GM23338 (cell line): ENCODE data around the gene TRIM22. TPM values are rescaled to one million over a fixed set of nuclear protein-coding genes. Genes with fewer than 3 reads are reported as not detected.

Experiments used
- ATAC-seq: fragments of 200-7000 bp; cut with Tn5 transposase; 3 replicates; pipeline ENCODE4 v1.9.1; 2020
- DNase-seq: peaks from one replicate; pipeline ENCODE4 v3.0.0-alpha.2; 2015; ENCODE audit warnings: low spot score
- H2AFZ ChIP-seq: fragments of 200-600 bp; sonication (generic); 2 replicates; pipeline ENCODE4 v1.8.0; 2016; ENCODE audit warnings: antibody characterized with exemption, mild to moderate bottlenecking, moderate library complexity
- H3F3A ChIP-seq: fragments of 200-600 bp; sonication (generic); replicated peaks from 2 replicates; pipeline ENCODE4 v1.8.0; 2017; ENCODE audit warnings: antibody characterized with exemption, mixed run types, low read depth
- H3K27ac ChIP-seq: fragments of 200-600 bp; sonication (generic); 2 replicates; pipeline ENCODE4 v1.6.1; 2016; ENCODE audit warnings: low read depth
- H3K27me3 ChIP-seq: fragments of 200-600 bp; sonication (generic); 2 replicates; pipeline ENCODE4 v1.8.0; 2016; ENCODE audit warnings: mild to moderate bottlenecking, mixed run types, moderate library complexity; ENCODE audit not compliant: insufficient read depth
- H3K36me3 ChIP-seq: fragments of 200-600 bp; sonication (generic); 2 replicates; pipeline ENCODE4 v1.8.0; 2016; ENCODE audit warnings: mild to moderate bottlenecking; ENCODE audit not compliant: insufficient read depth
- H3K4me1 ChIP-seq: fragments of 200-600 bp; sonication (generic); 2 replicates; pipeline ENCODE4 v1.8.0; 2016; ENCODE audit warnings: mild to moderate bottlenecking, moderate library complexity; ENCODE audit not compliant: insufficient read depth
- H3K4me2 ChIP-seq: fragments of 200-600 bp; sonication (generic); 2 replicates; pipeline ENCODE4 v1.7.1; 2017; ENCODE audit warnings: mixed run types
- H3K4me3 ChIP-seq: fragments of 200-600 bp; sonication (generic); 2 replicates; pipeline ENCODE4 v1.6.1; 2016; ENCODE audit warnings: mixed run types
- H3K79me2 ChIP-seq: fragments of 200-600 bp; sonication (generic); replicated peaks from 2 replicates; pipeline ENCODE4 v1.8.0; 2017; ENCODE audit warnings: mild to moderate bottlenecking; ENCODE audit not compliant: insufficient read depth
- H3K9me2 ChIP-seq: fragments of 200-600 bp; sonication (generic); 2 replicates; pipeline ENCODE4 v1.8.0; 2017; ENCODE audit not compliant: insufficient read depth
- H4K20me1 ChIP-seq: fragments of 200-600 bp; sonication (generic); replicated peaks from 2 replicates; pipeline ENCODE4 v1.8.0; 2017; ENCODE audit warnings: mild to moderate bottlenecking; ENCODE audit not compliant: insufficient read depth
- H3K27ac Mint-ChIP-seq: 2 replicates; pipeline ENCODE4 v1.8.0; 2020; ENCODE audit warnings: inconsistent platforms, mild to moderate bottlenecking, moderate library complexity, mixed read lengths
- H3K27me3 Mint-ChIP-seq: 3 replicates; pipeline ENCODE4 v1.8.0; 2022; ENCODE audit warnings: low read depth, mild to moderate bottlenecking, moderate library complexity, mixed read lengths, inconsistent platforms; ENCODE audit not compliant: insufficient read depth, poor library complexity
- H3K36me3 Mint-ChIP-seq: 3 replicates; pipeline ENCODE4 v1.8.0; 2021; ENCODE audit warnings: low read depth, mild to moderate bottlenecking, inconsistent platforms, moderate library complexity, mixed read lengths
- H3K4me1 Mint-ChIP-seq: 3 replicates; pipeline ENCODE4 v1.8.0; 2020; ENCODE audit warnings: mild to moderate bottlenecking, inconsistent platforms, mixed read lengths
- H3K4me3 Mint-ChIP-seq: 3 replicates; pipeline ENCODE4 v1.8.0; 2021; ENCODE audit warnings: moderate library complexity, mild to moderate bottlenecking, inconsistent platforms, mixed read lengths
- H3K9me3 Mint-ChIP-seq: 3 replicates; pipeline ENCODE4 v1.8.0; 2020; ENCODE audit warnings: moderate library complexity, mild to moderate bottlenecking, inconsistent platforms, mixed read lengths
- CREB1 ChIP-seq: fragments of 250-450 bp; sonication (Bioruptor Pico); IDR thresholded peaks from 2 replicates; pipeline ENCODE4 v1.5.0; 2020; ENCODE audit warnings: low read depth, mild to moderate bottlenecking, moderate library complexity
- EZH2 ChIP-seq: fragments of 200-600 bp; sonication (generic); IDR thresholded peaks from one replicate; pipeline ENCODE4 v1.8.0; 2017; ENCODE audit warnings: antibody characterized with exemption, mild to moderate bottlenecking, low read depth; ENCODE audit not compliant: unreplicated experiment
- EZH2phosphoT487 ChIP-seq: fragments of 200-600 bp; sonication (generic); IDR thresholded peaks from one replicate; pipeline ENCODE4 v1.8.1; 2018; ENCODE audit warnings: antibody characterized with exemption; ENCODE audit not compliant: unreplicated experiment
- JUNB ChIP-seq: IDR thresholded peaks from one replicate; pipeline ENCODE4 v1.6.1; 2016; ENCODE audit warnings: antibody characterized with exemption; ENCODE audit not compliant: unreplicated experiment
- NANOG ChIP-seq: IDR thresholded peaks from 2 replicates; pipeline ENCODE4 v1.6.1; 2016; ENCODE audit warnings: antibody characterized with exemption, borderline replicate concordance
- POLR2AphosphoS5 ChIP-seq: IDR thresholded peaks from 2 replicates; pipeline ENCODE4 v1.6.1; 2016; ENCODE audit warnings: antibody characterized with exemption, low read depth
- STAT1 ChIP-seq: IDR thresholded peaks from one replicate; pipeline ENCODE4 v1.6.1; 2016; ENCODE audit warnings: antibody characterized with exemption; ENCODE audit not compliant: unreplicated experiment
- ZNF114 ChIP-seq: fragments of 250-450 bp; sonication (Bioruptor Pico); IDR thresholded peaks from 2 replicates; pipeline ENCODE4 v1.5.0; 2020; ENCODE audit warnings: mild to moderate bottlenecking, moderate library complexity
- ZNF331 ChIP-seq: fragments of 250-450 bp; sonication (Bioruptor Pico); IDR thresholded peaks from 2 replicates; pipeline ENCODE4 v1.5.0; 2020; ENCODE audit warnings: low read depth, mild to moderate bottlenecking, moderate library complexity
- polyA plus RNA-seq: library from polyadenylated mRNA; unstranded; fragments of >200 nt; fragmentation: Nextera tagmentation; extraction: Ambion mirVana; gene quantifications from 2 replicates; pipeline ENCODE4 v1.2.1, GENCODE V29; 2016
- total RNA-seq: library from RNA; depleted of rRNA; stranded (reverse); fragments of >200 nt; shearing (Covaris generic); gene quantifications from 2 replicates; pipeline ENCODE4 v1.2.3, GENCODE V29; 2014
- TF ChIP-seq, protein P1 (sequence below): fragments of 250-450 bp; sonication (Bioruptor Pico); IDR thresholded peaks from 2 replicates; pipeline ENCODE4 v1.5.0; 2020; ENCODE audit warnings: mild to moderate bottlenecking, moderate library complexity
- TF ChIP-seq, protein P2 (sequence below), 2 experiments: fragments of 200-600 bp in 1 of 2; sonication (generic) in 1 of 2; conservative IDR thresholded peaks; 2 replicates each; pipeline versions ENCODE4 v1.5.1 to v1.6.1; 2016 to 2017; ENCODE audit warnings: antibody characterized with exemption in 2 of 2, low read depth in 2 of 2, mild to moderate bottlenecking in 2 of 2, moderate library complexity in 1 of 2

The TRIM22 gene
- total and polyA plus RNA-seq, 2 experiments from 2014 or later, result 23.9 to 41.1 TPM

DNA sequence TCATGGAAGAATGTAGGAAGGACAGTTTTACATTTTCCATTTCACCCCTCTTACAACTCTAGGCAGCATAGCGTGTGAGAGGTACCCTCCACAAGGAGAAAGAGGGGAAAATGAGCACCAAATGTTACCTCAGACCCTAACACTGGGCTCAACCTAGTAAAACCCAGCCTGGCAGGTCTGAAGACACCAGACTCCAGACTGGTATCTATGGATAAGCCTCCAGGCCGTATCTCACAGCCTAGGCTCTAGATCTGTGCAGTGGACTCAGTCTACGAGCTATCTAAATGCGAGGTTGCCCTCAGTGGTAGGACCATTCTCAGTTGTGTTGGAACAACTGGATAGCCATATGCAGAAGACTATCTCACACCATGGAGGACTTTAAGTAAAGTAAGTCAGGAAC is 15.2 kb upstream of the TRIM22 start (continued):
- TF ChIP-seq, protein P1, sequence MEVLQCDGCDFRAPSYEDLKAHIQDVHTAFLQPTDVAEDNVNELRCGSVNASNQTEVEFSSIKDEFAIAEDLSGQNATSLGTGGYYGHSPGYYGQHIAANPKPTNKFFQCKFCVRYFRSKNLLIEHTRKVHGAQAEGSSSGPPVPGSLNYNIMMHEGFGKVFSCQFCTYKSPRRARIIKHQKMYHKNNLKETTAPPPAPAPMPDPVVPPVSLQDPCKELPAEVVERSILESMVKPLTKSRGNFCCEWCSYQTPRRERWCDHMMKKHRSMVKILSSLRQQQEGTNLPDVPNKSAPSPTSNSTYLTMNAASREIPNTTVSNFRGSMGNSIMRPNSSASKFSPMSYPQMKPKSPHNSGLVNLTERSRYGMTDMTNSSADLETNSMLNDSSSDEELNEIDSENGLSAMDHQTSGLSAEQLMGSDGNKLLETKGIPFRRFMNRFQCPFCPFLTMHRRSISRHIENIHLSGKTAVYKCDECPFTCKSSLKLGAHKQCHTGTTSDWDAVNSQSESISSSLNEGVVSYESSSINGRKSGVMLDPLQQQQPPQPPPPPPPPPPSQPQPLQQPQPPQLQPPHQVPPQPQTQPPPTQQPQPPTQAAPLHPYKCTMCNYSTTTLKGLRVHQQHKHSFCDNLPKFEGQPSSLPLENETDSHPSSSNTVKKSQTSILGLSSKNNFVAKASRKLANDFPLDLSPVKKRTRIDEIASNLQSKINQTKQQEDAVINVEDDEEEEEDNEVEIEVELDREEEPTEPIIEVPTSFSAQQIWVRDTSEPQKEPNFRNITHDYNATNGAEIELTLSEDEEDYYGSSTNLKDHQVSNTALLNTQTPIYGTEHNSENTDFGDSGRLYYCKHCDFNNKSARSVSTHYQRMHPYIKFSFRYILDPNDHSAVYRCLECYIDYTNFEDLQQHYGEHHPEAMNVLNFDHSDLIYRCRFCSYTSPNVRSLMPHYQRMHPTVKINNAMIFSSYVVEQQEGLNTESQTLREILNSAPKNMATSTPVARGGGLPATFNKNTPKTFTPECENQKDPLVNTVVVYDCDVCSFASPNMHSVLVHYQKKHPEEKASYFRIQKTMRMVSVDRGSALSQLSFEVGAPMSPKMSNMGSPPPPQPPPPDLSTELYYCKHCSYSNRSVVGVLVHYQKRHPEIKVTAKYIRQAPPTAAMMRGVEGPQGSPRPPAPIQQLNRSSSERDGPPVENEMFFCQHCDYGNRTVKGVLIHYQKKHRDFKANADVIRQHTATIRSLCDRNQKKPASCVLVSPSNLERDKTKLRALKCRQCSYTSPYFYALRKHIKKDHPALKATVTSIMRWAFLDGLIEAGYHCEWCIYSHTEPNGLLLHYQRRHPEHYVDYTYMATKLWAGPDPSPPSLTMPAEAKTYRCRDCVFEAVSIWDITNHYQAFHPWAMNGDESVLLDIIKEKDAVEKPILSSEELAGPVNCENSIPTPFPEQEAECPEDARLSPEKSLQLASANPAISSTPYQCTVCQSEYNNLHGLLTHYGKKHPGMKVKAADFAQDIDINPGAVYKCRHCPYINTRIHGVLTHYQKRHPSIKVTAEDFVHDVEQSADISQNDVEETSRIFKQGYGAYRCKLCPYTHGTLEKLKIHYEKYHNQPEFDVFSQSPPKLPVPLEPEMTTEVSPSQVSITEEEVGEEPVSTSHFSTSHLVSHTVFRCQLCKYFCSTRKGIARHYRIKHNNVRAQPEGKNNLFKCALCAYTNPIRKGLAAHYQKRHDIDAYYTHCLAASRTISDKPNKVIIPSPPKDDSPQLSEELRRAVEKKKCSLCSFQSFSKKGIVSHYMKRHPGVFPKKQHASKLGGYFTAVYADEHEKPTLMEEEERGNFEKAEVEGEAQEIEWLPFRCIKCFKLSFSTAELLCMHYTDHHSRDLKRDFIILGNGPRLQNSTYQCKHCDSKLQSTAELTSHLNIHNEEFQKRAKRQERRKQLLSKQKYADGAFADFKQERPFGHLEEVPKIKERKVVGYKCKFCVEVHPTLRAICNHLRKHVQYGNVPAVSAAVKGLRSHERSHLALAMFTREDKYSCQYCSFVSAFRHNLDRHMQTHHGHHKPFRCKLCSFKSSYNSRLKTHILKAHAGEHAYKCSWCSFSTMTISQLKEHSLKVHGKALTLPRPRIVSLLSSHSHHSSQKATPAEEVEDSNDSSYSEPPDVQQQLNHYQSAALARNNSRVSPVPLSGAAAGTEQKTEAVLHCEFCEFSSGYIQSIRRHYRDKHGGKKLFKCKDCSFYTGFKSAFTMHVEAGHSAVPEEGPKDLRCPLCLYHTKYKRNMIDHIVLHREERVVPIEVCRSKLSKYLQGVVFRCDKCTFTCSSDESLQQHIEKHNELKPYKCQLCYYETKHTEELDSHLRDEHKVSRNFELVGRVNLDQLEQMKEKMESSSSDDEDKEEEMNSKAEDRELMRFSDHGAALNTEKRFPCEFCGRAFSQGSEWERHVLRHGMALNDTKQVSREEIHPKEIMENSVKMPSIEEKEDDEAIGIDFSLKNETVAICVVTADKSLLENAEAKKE (CRISPR knock-in tag), result no peak
- TF ChIP-seq ZNF114 (CRISPR knock-in tag) (no peak), JUNB (no peak), POLR2AphosphoS5 (no peak), ZNF331 (CRISPR knock-in tag) (no peak), EZH2 (no peak)
- TF ChIP-seq, protein P2, sequence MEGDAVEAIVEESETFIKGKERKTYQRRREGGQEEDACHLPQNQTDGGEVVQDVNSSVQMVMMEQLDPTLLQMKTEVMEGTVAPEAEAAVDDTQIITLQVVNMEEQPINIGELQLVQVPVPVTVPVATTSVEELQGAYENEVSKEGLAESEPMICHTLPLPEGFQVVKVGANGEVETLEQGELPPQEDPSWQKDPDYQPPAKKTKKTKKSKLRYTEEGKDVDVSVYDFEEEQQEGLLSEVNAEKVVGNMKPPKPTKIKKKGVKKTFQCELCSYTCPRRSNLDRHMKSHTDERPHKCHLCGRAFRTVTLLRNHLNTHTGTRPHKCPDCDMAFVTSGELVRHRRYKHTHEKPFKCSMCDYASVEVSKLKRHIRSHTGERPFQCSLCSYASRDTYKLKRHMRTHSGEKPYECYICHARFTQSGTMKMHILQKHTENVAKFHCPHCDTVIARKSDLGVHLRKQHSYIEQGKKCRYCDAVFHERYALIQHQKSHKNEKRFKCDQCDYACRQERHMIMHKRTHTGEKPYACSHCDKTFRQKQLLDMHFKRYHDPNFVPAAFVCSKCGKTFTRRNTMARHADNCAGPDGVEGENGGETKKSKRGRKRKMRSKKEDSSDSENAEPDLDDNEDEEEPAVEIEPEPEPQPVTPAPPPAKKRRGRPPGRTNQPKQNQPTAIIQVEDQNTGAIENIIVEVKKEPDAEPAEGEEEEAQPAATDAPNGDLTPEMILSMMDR (conservative IDR thresholded peaks at IDR 0.05; ENCODE audit: low read depth in 2 of 2), result no peak

DNA sequence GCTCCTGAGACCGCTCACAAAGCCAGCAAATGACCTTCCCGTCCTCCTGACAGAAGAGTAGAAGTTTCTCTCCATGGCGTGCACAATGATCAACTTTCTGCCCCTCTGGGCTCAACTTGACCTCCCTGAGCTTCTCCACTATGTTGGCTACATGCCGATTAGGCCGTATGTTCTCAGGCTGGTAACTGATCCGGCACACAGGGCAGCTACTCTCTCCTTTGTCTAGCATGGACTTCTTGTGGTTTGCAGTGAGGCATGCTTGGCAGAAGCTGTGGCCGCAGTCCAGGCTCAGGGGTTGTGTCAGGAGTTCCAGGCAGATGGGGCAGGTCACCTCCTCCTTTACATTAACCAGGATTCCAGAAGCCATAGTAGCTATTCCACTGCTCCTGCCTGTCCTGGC is 9.8 kb upstream of the TRIM22 start:
- Mint-ChIP-seq H3K4me3 (no peak overlapping the region), H3K27ac (no peak overlapping the region), H3K36me3 (peaks cover 61% of the 10 kb centered on the region), H3K4me1 (peaks cover 16% of the 10 kb centered on the region), H3K27me3 (peaks cover 4% of the 10 kb centered on the region), H3K9me3 (peaks cover 12% of the 10 kb centered on the region; the same call in 2 of the 3 replicates)
- Histone ChIP-seq H3F3A (no peaks in the 10 kb centered on the region), H4K20me1 (no peaks in the 10 kb centered on the region; the same call in 1 of the 2 replicates), H3K27ac (no peak overlapping the region), H3K4me1 (peaks cover 6% of the 10 kb centered on the region; the same call in 1 of the 2 replicates), H3K27me3 (no peaks in the 10 kb centered on the region), H3K9me2 (no peaks in the 10 kb centered on the region), H3K4me2 (no peak overlapping the region), H3K36me3 (peaks cover 18% of the 10 kb centered on the region), H3K79me2 (peaks cover 16% of the 10 kb centered on the region), H2AFZ (no peak overlapping the region), H3K4me3 (no peak overlapping the region)
- DNase-seq, result no peak
- ATAC-seq, result no peak
- TF ChIP-seq POLR2AphosphoS5, result no peak
- no peak for TF ChIP-seq STAT1
- TF ChIP-seq EZH2phosphoT487, result no peak
- TF ChIP-seq, protein P2 (conservative IDR thresholded peaks at IDR 0.05; ENCODE audit: low read depth in 2 of 2), result no peak
- no peak for TF ChIP-seq NANOG
- no peak for TF ChIP-seq CREB1
